ENCODE data around the gene HNRNPA1L2. TPM values are rescaled to one million over a fixed set of nuclear protein-coding genes. Genes with fewer than 3 reads are reported as not detected.
A peak's percentile ranks its signal among the peaks of the same experiment; 100 is the strongest.
"Not testable (repeated sequence)": the region's sequence is repeated elsewhere in the genome, so short reads cannot be mapped to it uniquely, and the experiment has no call there.

The HNRNPA1L2 gene
- total RNA-seq, 1 experiment from 2014 or later = 0.77 TPM

GRCh38 chr13:52617070-52618060, 24.9 kb upstream of the HNRNPA1L2 start:
- peak; percentile 83 for DNase-seq (ENCODE audit: low read depth, low spot score)
- in situ Hi-C loops (cut with HindIII; ENCODE audit: low pct_unique_long_range_greater_than_20kb, low sequenced_read_pairs) = no loop called here

DNA sequence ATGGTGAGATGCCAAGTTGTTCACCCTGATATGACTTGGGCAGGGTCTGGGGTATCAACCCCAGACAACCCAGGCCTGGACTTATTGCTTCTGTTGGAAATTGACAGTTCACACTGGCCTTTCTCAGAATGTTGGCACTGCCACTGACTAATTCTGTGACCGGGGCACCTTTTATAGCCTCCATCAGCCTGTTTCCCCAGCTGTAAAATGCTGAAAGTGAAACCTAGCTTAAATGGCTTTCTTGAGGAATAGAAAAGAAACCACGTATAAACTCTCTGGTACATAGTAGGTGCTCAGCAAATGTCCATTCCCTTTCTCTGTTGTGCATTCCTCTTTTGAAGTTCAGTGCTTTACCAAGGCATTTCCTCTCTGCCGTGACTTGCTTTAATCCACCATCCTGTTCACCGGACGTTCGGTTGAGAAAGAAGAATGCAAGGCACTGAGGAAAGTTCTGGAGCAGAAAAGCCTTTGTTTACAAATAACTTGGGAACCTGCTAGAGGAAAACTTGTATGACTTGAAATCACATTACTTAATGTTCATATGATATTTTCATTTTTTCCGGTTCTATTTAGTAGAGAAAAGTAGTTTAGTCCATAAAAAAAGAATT, 11.0 kb upstream of the HNRNPA1L2 start:
- DNase-seq (ENCODE audit: low read depth, low spot score) = peak; percentile 26
- in situ Hi-C loops (cut with HindIII; ENCODE audit: low pct_unique_long_range_greater_than_20kb, low sequenced_read_pairs) = not testable (repeated sequence)

GRCh38 chr13:52638666-52639328, 3.4 kb upstream of the HNRNPA1L2 start:
- no peak for DNase-seq (ENCODE audit: low read depth, low spot score)
- in situ Hi-C loops (cut with HindIII; ENCODE audit: low pct_unique_long_range_greater_than_20kb, low sequenced_read_pairs) = no loop called here

DNA sequence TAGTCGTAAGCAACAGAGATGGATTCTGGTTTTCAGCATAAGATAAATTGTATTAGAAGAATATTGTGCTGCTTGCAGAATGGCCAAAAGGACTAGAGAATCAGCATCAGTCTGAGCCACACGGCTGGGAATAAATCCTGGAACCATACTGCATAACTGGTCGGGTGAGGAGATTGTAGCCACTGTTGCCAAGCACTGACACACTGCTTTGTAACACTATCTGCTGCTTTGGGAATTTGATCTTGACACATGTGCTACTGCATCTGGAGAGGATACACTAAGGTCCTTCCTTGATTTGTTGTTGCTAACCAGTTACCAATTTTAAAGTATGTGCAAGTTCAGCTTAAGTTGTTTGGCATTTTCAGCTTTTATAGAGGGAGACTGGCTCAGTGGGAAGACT, 1.9 kb downstream of the HNRNPA1L2 start:
- in situ Hi-C loops (cut with HindIII; ENCODE audit: low pct_unique_long_range_greater_than_20kb, low sequenced_read_pairs) = no loop called here
- DNase-seq (ENCODE audit: low read depth, low spot score) = no peak

DNA sequence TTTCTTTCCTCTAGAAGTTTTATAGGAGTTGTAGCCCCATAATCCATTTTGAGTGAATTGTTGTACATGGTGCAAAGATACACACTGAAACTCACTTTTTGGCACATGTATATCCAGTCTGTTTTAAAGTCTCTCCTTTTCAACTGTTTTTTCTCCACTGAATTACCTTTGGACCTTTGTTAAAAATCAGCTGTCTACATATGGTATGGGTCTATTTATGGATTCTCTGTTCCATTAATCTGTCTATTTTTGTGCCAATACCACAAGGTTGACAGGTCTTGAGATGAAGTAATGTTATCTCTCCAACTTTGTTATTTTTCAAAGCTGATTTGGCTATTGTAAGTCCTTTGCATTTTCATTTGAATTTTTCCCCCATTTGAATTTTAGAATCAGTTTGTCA, 4.7 kb downstream of the HNRNPA1L2 start:
- no peak for DNase-seq (ENCODE audit: low read depth, low spot score)
- in situ Hi-C loops (cut with HindIII; ENCODE audit: low pct_unique_long_range_greater_than_20kb, low sequenced_read_pairs) = no loop called here

DNA sequence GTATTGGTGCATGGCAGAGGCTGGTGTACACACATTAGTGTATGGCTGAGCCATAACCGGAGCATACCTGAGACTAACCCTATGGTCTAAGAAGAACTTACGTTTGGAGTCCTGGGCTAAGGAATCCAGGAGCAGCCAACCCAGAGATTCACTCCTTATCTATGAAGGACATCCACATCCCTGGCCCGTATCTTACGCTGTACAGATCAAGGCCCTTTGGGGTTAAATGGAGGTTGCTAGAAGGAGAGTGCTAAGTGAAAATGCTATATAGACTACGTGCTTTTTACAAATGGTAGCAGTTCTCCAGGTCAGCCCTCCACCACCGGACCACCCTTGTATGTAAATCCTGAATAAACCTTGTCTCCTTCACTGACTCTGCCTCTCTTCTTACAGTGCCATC, 8.5 kb downstream of the HNRNPA1L2 start:
- in situ Hi-C loops (cut with HindIII; ENCODE audit: low pct_unique_long_range_greater_than_20kb, low sequenced_read_pairs) = no loop called here
- no peak for DNase-seq (ENCODE audit: low read depth, low spot score)

DNA sequence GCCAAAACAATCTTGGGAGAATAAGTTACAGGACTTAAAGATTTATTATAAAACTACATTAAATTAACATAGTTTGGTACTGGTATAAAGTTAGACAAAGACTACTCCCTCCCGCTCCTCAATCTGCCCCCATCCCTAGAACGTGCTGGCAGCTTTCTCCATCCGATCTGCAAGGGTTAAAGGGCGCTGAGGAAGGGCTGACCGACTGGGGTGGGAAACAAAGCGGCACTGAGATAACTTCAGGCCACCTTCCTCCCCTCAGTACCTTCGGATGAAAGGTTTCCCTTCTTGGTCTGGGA, 9.6 kb downstream of the HNRNPA1L2 start:
- DNase-seq (ENCODE audit: low read depth, low spot score) = no peak
- in situ Hi-C loops (cut with HindIII; ENCODE audit: low pct_unique_long_range_greater_than_20kb, low sequenced_read_pairs) = no loop called here

DNA sequence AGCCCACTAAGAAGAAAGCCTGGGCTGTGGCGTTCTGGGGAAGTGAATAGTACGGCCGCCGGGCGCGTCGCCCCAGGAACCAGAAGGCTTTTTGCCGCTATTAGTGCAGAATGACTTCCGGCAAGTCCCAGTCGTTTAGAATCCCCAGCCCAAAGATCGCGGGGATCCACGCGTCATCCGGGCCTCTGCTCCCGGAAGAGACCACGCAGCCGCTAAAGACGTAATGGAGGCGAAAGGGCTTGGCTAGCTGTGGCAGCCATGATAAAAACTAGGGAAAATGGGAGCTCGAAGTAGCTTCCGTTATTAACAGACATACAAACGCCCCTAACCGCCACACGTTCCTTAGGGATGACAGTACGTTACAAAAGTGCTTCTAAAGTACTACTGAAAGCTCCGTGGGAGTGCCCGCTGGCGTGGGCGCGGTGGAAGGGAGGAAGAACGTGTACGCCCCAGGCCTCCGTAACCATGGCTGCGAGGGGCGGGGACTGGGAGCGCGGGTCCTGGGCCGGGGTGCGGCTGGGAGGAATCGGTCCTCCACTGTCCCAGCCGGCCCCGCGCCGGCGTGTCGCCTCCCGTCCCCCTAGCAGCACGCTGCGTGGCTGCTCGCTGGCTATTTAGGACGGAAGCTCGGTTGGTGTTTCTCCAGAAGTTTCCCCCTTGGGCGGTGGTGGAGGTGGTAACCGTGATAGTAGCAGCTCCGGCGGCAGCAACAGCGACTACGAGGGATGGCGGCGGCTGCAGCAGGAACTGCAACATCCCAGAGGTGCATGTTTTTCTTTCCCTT, 10.2 kb downstream of the HNRNPA1L2 start, which contains the start of gene SUGT1:
TSS of gene SUGT1 (plus strand) at position 641 of the 784 bp plus-strand sequence. CDS start at position 726, 85 bp downstream.
- in situ Hi-C loops (cut with HindIII; ENCODE audit: low pct_unique_long_range_greater_than_20kb, low sequenced_read_pairs) = no loop called here
- DNase-seq (ENCODE audit: low read depth, low spot score) = peak; percentile 98

GRCh38 chr13:52652980-52653303, 10.7 kb downstream of the HNRNPA1L2 start:
- DNase-seq (ENCODE audit: low read depth, low spot score) = no peak
- in situ Hi-C loops (cut with HindIII; ENCODE audit: low pct_unique_long_range_greater_than_20kb, low sequenced_read_pairs) = no loop called here

GRCh38 chr13:52659340-52659739, 17.1 kb downstream of the HNRNPA1L2 start:
- in situ Hi-C loops (cut with HindIII; ENCODE audit: low pct_unique_long_range_greater_than_20kb, low sequenced_read_pairs) = no loop called here
- no peak for DNase-seq (ENCODE audit: low read depth, low spot score)

DNA sequence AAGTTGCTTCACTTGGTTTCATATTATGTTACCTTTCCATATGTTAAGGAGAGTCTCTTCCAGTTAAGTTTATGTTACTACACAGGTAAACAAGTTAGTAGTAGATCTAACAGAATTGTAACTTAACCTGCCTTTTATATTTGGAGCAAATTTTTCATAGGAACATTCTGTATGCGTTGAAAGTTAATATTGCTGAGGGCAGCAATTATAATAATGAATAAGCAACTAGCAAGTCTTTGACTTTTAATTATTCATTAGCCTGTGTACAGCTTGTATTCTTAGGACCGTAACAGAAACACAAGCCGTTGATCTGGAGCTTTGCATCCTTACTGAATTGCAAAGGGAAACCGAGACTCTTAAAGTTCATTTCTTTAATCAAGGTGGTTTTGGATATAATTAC, 22.0 kb downstream of the HNRNPA1L2 start:
- DNase-seq (ENCODE audit: low read depth, low spot score) = no peak
- in situ Hi-C loops (cut with HindIII; ENCODE audit: low pct_unique_long_range_greater_than_20kb, low sequenced_read_pairs) = no loop called here

- in situ Hi-C loops (cut with HindIII; ENCODE audit: low pct_unique_long_range_greater_than_20kb, low sequenced_read_pairs) = no loop called here
- peak; percentile 66 for DNase-seq (ENCODE audit: low read depth, low spot score)
Measured at GRCh38 chr13:52665325-52665724, 23.1 kb downstream of the HNRNPA1L2 start.

DNA sequence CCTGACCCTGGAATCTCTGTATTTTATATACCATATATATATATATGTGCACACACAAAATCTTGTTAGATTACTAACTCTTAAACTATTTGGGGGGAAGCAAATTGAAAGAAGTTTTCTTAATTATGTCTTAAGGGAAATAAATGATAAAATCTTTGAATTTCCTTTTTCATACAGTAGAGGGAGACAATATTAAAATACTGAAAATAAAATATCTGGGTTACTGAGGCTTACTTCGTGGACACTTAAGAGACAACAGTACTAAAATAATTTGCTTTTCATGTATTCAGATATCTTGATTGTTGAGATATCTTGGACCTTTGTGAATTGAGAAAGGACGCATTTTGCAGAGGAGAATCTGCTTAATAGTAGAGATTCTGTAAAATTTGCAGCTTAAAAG, 27.4 kb downstream of the HNRNPA1L2 start:
- in situ Hi-C loops (cut with HindIII; ENCODE audit: low pct_unique_long_range_greater_than_20kb, low sequenced_read_pairs) = no loop called here
- no peak for DNase-seq (ENCODE audit: low read depth, low spot score)

GRCh38 chr13:52670726-52671125, 28.5 kb downstream of the HNRNPA1L2 start:
- in situ Hi-C loops (cut with HindIII; ENCODE audit: low pct_unique_long_range_greater_than_20kb, low sequenced_read_pairs) = no loop called here

GRCh38 chr13:52673465-52673864, 31.2 kb downstream of the HNRNPA1L2 start:
- no peak for DNase-seq (ENCODE audit: low read depth, low spot score)
- in situ Hi-C loops (cut with HindIII; ENCODE audit: low pct_unique_long_range_greater_than_20kb, low sequenced_read_pairs) = no loop called here

More at GRCh38 chr13:52670726-52671125, 28.5 kb downstream of the HNRNPA1L2 start:
- no peak for DNase-seq (ENCODE audit: low read depth, low spot score)

DNA sequence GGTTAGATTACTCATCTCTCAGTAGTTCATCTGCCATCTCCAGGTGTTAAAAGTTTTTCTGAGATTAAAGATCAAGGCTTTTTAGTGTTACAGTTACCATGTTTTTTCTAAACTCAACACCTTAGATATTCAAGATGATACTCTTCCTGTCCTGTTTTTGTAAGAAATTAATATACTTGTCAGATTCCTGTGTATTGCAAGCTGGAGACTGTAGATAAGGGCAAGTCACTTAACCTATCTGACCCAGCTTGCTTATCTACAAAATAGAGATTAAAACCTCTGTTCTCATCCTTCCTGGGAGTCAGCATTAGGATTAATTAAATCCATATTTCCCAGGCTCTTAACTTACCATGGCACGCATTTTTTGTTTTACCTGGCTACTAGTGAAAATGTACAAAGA, 35.6 kb downstream of the HNRNPA1L2 start:
- in situ Hi-C loops (cut with HindIII; ENCODE audit: low pct_unique_long_range_greater_than_20kb, low sequenced_read_pairs) = no loop called here
- DNase-seq (ENCODE audit: low read depth, low spot score) = no peak

DNA sequence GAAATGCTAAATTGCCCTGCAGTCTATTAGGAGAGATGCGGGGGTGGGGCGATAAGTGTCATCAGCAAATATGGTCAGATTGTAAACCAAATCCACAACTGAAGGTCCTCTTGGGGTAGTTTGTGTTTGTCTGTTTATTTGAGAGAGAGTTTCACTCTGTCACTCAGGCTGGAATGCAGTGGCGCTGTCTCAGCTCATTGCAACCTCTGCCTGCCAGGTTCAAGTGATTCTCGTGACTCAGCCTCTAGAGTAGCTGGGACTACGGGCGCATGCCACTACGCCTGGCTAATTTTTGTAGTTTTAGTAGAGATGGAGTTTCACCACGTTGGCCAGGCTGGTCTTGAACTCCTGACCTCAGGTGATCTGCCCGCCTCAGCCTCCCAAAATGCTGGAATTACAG, 43.6 kb downstream of the HNRNPA1L2 start:
- DNase-seq (ENCODE audit: low read depth, low spot score); in situ Hi-C loops (cut with HindIII; ENCODE audit: low pct_unique_long_range_greater_than_20kb, low sequenced_read_pairs): not testable (repeated sequence)

GRCh38 chr13:52686376-52686775, 44.1 kb downstream of the HNRNPA1L2 start:
- no peak for DNase-seq (ENCODE audit: low read depth, low spot score)
- in situ Hi-C loops (cut with HindIII; ENCODE audit: low pct_unique_long_range_greater_than_20kb, low sequenced_read_pairs) = no loop called here

All from SK-MEL-5 (cell line).